HG03159 (cell line): ENCODE data around the gene ASAP3.
"Not testable (repeated sequence)": the region's sequence is repeated elsewhere in the genome, so short reads cannot be mapped to it uniquely, and the experiment has no call there.

Source experiments
- ATAC-seq: cut with Tn5 transposase; IDR thresholded peaks from one replicate; pipeline ENCODE4 v1.9.1; 2021; ENCODE audit warnings: mild to moderate bottlenecking, moderate library complexity; ENCODE audit not compliant: unreplicated experiment

The ASAP3 gene

GRCh38 chr1:23515905-23516304, 31.9 kb upstream of the ASAP3 start:
- ATAC-seq, result no peak

DNA sequence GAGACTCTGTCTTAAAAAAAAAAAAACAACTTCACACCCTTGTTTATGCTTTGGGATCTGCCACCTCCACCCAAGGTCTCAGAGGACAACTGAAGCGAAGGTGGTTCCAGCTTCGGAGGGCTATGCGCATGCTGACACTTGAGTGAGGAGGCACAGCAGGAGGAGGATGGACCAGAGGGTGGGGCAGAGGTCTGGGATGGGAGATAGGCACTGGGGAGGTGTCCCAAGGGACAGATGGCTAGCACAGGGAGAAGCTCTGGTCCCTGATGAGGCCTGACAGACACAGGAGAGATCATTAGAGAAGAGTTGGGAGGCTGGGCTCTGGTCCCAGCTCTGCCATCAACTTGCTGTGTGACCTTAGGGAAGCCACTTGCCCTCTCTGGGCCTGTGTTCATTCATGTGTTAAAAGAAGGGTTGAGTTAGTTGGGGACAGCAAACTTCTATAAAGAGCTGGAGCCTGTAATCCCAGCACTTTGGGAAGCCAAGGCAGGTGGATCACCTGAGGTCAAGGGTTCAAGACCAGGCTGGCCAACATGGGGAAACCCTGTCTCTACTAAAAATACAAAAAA, 30.2 kb upstream of the ASAP3 start:
- no peak for ATAC-seq

DNA sequence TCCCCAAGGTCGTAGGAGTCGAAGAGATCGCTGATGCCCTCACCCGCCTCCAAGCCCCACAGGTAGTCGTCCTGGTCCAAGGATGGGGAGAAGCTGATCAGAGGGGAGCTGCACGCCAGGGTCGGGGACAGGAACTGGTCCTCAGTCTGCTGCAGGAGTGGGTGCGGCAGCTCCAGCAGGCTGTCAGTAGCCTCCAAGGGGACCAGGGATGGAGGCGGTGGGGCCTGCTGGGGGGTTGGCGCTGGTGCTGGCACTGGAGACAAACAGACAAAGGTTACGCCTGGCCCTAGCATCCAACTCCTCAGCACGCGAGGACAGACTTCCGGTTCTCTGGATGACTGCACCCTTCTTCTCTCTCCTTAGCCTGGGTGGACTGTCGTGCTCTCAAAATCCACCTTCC, 25.9 kb upstream of the ASAP3 start:
- no peak for ATAC-seq

GRCh38 chr1:23506376-23507107, 22.6 kb upstream of the ASAP3 start:
- ATAC-seq, result no peak

- ATAC-seq, result no peak
Observed at GRCh38 chr1:23505851-23506250, 21.9 kb upstream of the ASAP3 start.

- not testable (repeated sequence) for ATAC-seq
Observed at GRCh38 chr1:23504156-23504555, 20.2 kb upstream of the ASAP3 start.

DNA sequence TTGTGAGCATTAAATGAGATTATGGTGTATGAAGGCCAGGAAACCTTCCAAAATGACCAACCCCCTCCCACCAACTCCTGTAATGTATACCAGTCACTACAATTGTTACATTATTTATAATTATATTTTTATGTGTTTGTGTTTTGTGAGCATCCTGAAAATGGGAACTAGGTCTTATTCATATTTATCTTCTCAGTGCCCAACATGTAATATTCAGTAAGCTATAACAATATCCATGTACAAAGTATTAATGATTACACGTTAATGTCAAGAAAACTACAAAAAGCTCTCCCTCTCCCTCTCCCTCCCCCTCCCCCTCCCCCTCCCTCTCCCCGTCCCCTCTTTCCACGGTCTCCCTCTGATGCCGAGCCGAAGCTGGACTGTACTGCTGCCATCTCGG, 19.0 kb upstream of the ASAP3 start:
- ATAC-seq, result no peak

DNA sequence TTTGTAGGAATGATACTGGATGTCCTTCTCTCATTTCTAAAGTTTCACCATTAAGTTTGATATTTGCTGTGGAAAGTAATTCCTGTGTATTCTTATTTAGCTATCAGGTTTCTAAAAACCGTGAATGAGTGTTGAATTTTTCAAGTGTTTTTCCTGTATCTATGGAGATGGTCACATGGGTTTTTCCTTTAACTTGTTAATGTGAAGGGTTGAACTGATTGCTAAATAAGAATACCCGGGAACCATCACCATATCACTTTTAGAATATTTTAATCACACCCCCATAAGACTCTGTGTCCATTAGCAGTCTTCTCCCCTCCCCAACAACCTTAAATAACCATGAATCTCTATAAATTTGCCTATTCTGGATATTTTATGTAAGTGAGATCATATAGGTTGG, 16.5 kb upstream of the ASAP3 start:
- no peak for ATAC-seq

- no peak for ATAC-seq
Observed at GRCh38 chr1:23497777-23498439, 13.9 kb upstream of the ASAP3 start.

DNA sequence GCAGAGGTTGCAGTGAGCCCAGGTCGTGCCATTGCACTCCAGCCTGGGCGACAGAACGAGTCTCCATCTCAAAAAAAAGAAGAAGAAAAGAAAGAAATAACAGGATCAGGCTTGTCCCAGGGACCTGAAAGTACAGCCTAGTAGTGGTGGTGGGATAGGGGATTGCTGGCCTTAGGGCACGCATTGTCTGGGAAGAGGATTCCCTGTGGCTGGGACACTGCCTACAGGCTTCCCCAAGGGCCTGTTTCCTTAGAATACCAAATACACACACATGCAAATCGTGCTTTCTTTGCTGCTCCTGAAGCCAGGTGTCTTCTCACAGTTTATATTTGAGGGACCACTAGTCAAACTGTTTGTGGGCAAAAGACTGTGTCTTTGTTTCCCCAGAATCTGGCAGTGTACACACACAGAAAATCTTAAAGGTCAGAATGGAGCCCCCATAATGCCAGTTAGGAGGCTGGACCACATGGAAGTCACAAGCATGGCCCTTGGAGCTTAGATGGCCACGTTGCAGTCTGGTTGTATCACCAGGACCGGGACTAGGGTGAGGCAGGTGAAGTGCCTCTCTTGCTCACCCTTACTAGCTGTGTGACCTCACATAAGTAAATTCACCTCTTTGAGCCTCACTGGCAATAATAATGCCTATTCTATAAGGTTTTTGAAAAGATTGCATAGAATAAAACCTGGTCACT, 12.7 kb upstream of the ASAP3 start:
- no peak for ATAC-seq

GRCh38 chr1:23494836-23495235, 10.9 kb upstream of the ASAP3 start:
- ATAC-seq, result not testable (repeated sequence)

DNA sequence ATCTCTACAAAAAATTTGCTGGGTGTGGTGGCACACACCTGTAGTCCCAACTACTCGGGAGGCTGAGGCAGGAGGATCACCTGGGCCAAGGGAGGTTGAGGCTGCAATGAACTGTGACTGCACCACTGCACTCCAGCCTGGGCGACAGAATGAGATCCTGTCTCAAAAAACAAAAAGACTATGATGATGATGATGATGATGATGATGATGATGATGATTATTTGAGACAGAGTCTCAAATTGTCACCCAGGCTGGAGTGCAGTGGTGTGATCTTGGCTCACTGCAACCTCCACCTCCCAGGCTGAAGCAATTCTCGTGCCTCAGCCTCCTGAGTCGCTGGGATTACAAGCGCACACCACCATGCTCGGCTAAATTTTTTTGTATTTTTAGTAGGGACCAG, 8.8 kb upstream of the ASAP3 start:
- not testable (repeated sequence) for ATAC-seq

GRCh38 chr1:23492132-23492720, 8.2 kb upstream of the ASAP3 start:
- ATAC-seq, result no peak

- no peak for ATAC-seq
Observed at GRCh38 chr1:23489842-23490241, 5.9 kb upstream of the ASAP3 start.

GRCh38 chr1:23485002-23485332, 988 bp upstream of the ASAP3 start:
- no peak for ATAC-seq

GRCh38 chr1:23484253-23485001, 448 bp upstream of the ASAP3 start:
- ATAC-seq, result no peak

DNA sequence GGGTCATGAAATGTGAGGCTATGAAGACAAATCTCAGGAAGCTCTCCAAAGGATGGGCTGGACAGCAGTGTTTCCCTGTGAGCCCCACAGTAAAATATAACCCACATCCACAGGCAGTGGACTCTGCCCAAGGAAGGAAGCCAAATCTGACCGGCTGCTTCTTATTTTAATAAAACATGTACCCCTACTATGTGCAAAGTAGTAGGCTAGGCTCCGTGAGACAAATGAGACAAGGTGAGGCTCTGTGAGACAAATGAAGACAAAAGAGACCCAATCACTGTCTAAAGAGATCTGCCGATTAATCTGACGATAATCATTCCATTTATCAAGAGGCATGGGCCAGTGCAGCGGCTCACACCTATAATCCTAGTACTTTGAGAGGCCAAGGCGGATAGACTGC, 2.1 kb downstream of the ASAP3 start:
- no peak for ATAC-seq

- ATAC-seq, result no peak
Observed at GRCh38 chr1:23481026-23481597, 2.9 kb downstream of the ASAP3 start.

DNA sequence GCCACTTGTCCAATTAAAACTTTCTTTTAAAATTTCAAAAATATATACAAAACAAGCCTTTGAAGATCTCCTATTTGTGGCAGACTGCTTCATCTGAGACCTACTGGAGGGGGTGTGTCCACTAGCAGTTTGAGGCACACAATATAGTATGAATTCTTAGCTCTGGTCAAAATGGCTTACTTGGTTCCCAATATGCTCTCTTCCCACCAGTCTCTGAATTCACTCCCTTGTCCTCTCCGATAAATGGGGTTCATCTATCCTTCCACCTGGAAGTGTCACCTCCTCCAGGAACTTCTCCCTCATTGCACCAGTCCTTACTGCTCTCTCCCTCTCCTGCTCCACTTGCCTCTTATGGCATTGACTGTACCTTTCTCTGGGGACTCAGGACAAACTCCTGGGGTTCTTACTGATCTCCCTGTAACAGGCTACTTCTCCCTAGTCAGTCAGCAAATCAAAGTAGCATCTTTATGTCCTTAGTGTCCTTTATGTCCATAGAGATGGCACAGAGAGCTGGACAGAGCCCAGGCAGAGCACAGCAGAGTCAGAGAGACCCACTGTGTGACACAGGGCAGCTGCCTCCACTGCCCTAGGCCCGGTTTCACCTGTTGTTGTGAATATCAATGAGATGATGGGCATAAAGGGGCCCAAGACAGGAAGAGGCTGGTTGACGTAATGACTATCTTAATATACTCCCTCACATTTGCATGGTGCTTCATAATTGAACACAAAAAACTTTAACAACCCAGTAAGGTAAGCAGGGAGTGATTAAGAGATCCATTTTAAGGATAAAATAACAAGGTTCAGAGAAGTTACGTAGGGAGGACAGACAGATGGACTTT, 3.6 kb downstream of the ASAP3 start:
- ATAC-seq, result no peak

- no peak for ATAC-seq
Observed at GRCh38 chr1:23479666-23479941, 4.4 kb downstream of the ASAP3 start.
